Measurements from ENCODE around the gene SLC39A11.

- no peak for TF ChIP-seq CTCF (IDR thresholded peaks at IDR 0.05; ENCODE audit: insufficient read depth, low read depth, low read length)
- no peak for TF ChIP-seq EZH2 (IDR thresholded peaks at IDR 0.05; ENCODE audit: insufficient read depth, low read length)
These were observed 35.3 kb downstream of the SLC39A11 start for GRCh38 chr17:73057196-73057595.

All from astrocyte (in vitro differentiated cells and primary cell).